NCI-H510A (cell line): ENCODE data around the gene ACYP1.
"Not testable (repeated sequence)": the region's sequence is repeated elsewhere in the genome, so short reads cannot be mapped to it uniquely, and the experiment has no call there.

Experiments used
- DNase-seq: peaks from one replicate; lab custom pipeline; 2025; lab: John Stamatoyannopoulos, UW

ACYP1 gene

GRCh38 chr14:75068294-75069120 lies 4.7 kb upstream of the ACYP1 start:
- DNase-seq = no peak

DNA sequence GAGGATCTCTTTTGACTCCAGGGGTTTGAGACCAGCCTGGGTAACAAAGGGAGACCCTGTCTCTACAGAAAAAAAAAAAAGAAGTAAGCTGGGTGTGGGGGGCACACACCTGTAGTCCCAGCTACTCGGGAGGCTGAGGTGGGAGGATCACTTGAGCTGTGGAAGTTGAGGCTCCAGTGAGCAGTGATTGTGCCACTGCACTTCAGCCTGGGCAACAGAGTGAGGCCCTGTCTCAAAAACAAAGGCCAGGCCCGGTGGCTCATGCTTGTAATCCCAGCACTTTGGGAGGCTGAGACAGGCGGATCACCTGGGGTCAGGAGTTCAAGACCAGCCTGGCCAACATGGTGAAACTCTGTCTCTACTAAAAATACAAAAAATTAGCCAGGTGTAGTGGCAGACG lies 3.9 kb upstream of the ACYP1 start:
- not testable (repeated sequence) for DNase-seq

GRCh38 chr14:75067212-75067611 lies 3.4 kb upstream of the ACYP1 start:
- no peak for DNase-seq

- DNase-seq = no peak
Measured at GRCh38 chr14:75066691-75067090, 2.9 kb upstream of the ACYP1 start.

- DNase-seq = no peak
Measured at GRCh38 chr14:75064205-75064567, 362 bp upstream of the ACYP1 start.

GRCh38 chr14:75063013-75063412 lies 811 bp downstream of the ACYP1 start:
- DNase-seq = no peak

GRCh38 chr14:75060420-75060819 lies 3.4 kb downstream of the ACYP1 start:
- DNase-seq = no peak

DNA sequence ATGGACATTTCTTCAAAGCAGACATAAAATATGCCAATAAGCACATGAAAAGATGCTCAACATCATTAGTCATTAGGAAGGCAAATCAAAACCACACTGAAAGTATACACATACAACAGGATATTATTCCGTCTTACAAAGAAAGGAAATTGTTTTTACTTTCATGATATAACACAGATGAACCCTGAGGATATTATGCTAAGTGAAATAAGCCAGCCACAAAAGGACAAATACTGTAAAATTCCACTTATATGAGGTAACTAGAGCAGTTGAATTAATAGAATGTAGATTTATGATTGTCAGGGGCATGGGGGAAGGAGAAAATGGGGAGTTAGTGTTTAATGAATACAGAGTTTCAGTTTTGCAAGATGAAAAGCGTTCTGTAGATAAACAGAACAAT lies 4.2 kb downstream of the ACYP1 start:
- no peak for DNase-seq

DNA sequence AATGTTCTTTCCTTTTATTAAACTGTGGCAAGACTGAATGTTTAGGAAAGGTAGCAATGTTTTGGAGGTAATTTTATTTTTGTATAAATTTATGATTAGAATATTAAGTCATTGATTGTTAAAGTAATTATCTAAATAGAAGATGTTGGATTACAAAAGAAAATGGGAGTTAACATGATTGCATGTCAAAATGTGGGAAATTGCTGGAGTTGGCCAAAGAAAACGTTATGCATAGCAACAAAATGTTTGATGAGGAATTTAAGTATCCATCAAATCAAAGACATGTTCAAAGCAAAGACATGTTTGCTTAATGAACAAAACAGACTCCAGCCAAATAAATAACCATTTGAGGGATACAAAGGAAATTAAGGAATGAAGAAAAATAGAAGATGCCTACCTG lies 9.4 kb downstream of the ACYP1 start:
- DNase-seq = no peak

GRCh38 chr14:75053396-75054291 lies 10.2 kb downstream of the ACYP1 start:
- no peak for DNase-seq

- no peak for DNase-seq
Measured at GRCh38 chr14:75051556-75051899, 12.3 kb downstream of the ACYP1 start.

GRCh38 chr14:75050852-75051555 lies 12.8 kb downstream of the ACYP1 start, which contains the start of gene MLH3:
TSS of gene MLH3 (minus strand) at chr14:75051467. CDS start at chr14:75049655, 1,812 bp downstream.
- peak; percentile 83 for DNase-seq

GRCh38 chr14:75049731-75050201 lies 14.1 kb downstream of the ACYP1 start:
- DNase-seq = no peak

GRCh38 chr14:75049136-75049535 lies 14.7 kb downstream of the ACYP1 start:
- no peak for DNase-seq

DNA sequence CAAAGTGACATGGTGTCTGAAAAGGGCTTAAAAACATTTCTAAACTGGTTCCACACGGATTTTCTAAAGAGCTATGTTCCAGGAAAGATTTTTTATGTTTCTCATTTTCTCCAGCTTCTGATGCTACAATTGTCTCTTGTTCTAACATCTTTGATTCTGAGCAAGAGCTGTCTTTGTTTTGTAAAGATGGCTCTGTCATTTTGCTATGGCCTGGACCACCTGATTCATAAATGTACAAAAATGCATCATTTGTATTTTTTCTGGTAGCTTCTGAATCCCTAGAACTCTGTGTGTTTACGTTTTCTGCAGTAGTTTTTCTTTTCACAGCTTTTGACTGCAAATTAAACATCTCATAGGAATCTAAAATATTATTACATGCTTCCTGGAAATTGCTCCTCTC lies 15.7 kb downstream of the ACYP1 start:
- no peak for DNase-seq

GRCh38 chr14:75047506-75047905 lies 16.3 kb downstream of the ACYP1 start:
- no peak for DNase-seq

DNA sequence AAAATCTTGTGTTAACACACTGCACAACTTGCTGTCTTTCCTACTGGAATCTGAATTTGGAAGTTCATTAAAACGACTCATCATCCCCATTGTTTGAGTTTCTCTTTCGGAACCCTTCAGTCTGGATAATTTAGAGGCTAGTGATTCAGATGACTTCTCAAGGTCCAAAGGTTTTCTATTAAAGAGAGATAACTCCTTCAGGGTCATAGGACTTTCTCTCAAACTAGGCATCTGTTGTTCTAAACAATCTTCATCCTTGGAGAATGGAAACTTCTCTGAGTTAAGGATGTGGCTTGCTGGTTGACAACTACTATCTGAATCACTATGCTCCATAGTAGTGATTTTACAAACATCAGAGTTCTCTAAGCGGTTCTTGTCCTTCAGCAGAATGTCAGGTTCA lies 16.9 kb downstream of the ACYP1 start:
- DNase-seq = no peak

DNA sequence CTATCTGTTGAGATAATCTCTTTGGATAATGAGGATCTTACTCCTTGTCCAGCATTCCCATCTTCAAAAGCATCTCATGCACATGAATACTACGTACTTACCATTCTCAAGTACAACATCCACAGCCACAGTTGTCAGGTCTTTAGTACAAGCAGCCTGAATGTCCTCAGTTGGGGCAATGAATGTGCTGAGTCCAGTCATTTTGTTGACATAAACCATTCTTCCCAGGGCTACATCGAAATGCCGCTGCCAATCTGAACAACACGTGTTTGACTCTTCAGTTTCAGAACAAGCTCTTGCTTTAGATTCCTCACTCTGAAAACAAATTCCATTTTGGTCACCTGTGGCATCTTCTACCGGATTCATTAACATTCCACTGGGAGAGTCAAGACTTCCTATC lies 17.5 kb downstream of the ACYP1 start:
- no peak for DNase-seq

DNA sequence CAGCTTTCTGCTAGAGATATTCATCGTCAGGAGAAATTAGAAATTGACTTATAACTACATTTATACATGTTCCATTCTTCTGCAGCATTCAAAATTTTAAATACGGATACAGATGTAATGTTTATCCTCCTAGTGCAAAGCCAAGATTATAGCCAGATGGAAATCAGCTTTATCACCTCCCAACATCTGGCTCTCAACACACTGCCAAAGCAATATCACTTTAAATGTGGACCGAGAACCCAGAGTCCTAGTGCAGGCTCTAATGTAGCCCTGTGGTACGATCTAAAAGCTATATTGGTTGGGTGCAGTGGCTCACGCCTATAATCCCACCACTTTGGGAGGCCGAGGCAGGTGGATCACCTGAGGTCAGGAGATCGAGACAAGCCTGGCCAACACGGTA lies 19.1 kb downstream of the ACYP1 start:
- DNase-seq = no peak

GRCh38 chr14:75044322-75044721 lies 19.5 kb downstream of the ACYP1 start:
- no peak for DNase-seq

DNA sequence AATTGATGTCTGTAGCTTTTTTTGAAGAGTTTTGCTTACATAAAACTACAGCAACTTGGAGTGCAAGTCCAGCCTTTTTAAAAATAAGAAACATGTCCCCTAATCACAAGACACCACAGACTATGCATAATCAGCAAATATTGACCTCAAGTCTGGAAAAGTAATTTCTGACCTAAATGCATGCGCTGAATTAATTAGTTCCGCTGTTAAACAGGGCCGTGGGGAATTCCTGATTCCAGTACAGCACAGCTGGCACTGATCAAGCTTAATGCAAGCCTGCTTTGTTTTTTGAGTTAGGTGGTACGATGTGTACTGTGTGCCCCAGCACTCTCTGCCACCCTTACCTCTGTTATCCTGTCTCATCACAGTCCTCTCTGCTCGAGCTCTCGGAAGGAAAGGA lies 21.8 kb downstream of the ACYP1 start:
- no peak for DNase-seq

DNA sequence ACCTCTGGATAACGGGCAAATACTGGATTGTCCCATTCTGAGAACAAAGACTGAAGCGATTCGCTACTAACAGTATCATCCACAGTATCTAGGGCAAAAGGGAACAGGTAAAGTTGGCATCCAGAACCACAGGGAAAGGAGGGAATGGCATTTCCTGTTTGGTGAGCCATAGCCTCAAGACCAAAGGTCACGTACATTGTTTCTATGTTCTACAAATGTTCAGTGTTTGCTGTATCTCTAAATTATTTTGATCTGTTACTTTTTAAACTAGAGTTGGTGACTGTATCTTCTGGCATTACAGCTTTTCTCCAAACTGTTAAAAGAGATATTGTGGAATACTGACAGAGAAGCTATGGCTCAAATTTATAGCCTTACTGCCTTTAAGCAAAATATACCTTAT lies 22.2 kb downstream of the ACYP1 start:
- DNase-seq = no peak

GRCh38 chr14:75040959-75041358 lies 22.9 kb downstream of the ACYP1 start:
- DNase-seq = no peak
